ENCODE measurements around the gene FADS3.

DNA sequence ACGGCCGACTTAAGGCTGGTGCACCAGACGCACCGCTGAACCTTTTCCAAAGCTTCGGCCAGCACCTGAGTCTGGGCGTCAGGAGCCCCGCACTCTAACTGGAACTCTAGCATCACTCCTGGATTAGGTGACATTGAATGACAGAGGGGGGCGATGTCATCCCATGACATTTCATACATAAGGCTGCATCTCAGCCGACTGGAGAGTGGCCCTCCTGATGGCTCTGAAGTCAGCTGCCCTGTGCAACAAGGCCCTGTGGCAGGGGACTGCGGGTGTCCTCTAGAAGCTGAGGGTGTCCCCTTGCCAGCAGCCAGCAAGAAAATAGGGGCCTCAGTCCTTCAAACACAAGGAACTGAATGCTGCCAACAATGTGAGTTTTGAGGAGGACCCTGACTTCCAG, 10.1 kb upstream of the FADS3 start:
- TF ChIP-seq POLR2AphosphoS5 (IDR thresholded peaks at IDR 0.05; ENCODE audit: low read depth, low read length) (no peak), TAF1 (IDR thresholded peaks at IDR 0.05; ENCODE audit: borderline replicate concordance, low read depth, low read length) (no peak), POLR2A (IDR thresholded peaks at IDR 0.05; ENCODE audit: low read depth, low read length) (no peak)

Measured in GM12892 (cell line).